KG1 (cell line): ENCODE data around the gene CCDC149.

ENCODE experiments used
- DNase-seq: peaks from one replicate; lab custom pipeline; 2025; lab: John Stamatoyannopoulos, UW

Gene CCDC149

GRCh38 chr4:24843096-24843495 lies 69.7 kb downstream of the CCDC149 start:
- no peak for DNase-seq

GRCh38 chr4:24842356-24842755 lies 70.5 kb downstream of the CCDC149 start:
- DNase-seq = no peak

- no peak for DNase-seq
These were observed 71.9 kb downstream of the CCDC149 start for GRCh38 chr4:24840826-24841543.

GRCh38 chr4:24840362-24840761 lies 72.5 kb downstream of the CCDC149 start:
- DNase-seq = no peak

GRCh38 chr4:24837781-24838180 lies 75.1 kb downstream of the CCDC149 start:
- no peak for DNase-seq

- DNase-seq = no peak
These were observed 75.5 kb downstream of the CCDC149 start for GRCh38 chr4:24837336-24837735.

GRCh38 chr4:24836661-24837242 lies 76.1 kb downstream of the CCDC149 start:
- DNase-seq = no peak

- DNase-seq = no peak
These were observed 77.1 kb downstream of the CCDC149 start for GRCh38 chr4:24835696-24836095.

- no peak for DNase-seq
These were observed 81.2 kb downstream of the CCDC149 start for GRCh38 chr4:24831637-24832036.

- no peak for DNase-seq
These were observed 88.1 kb downstream of the CCDC149 start for GRCh38 chr4:24824720-24825119.

GRCh38 chr4:24820541-24820940 lies 92.3 kb downstream of the CCDC149 start:
- DNase-seq = no peak

- no peak for DNase-seq
These were observed 96.0 kb downstream of the CCDC149 start for GRCh38 chr4:24816797-24817196.

GRCh38 chr4:24813732-24814131 lies 99.1 kb downstream of the CCDC149 start:
- no peak for DNase-seq

- no peak for DNase-seq
These were observed 101.8 kb downstream of the CCDC149 start for GRCh38 chr4:24810871-24811631.

- no peak for DNase-seq
These were observed 102.9 kb downstream of the CCDC149 start for GRCh38 chr4:24809815-24810405.

GRCh38 chr4:24809376-24809775 lies 103.5 kb downstream of the CCDC149 start:
- no peak for DNase-seq

- no peak for DNase-seq
These were observed 103.9 kb downstream of the CCDC149 start for GRCh38 chr4:24808955-24809354.

GRCh38 chr4:24808261-24808660 lies 104.6 kb downstream of the CCDC149 start:
- no peak for DNase-seq

GRCh38 chr4:24807611-24808010 lies 105.2 kb downstream of the CCDC149 start:
- DNase-seq = no peak

GRCh38 chr4:24806206-24806990 lies 106.4 kb downstream of the CCDC149 start:
- no peak for DNase-seq

- no peak for DNase-seq
These were observed 107.3 kb downstream of the CCDC149 start for GRCh38 chr4:24805566-24805965.

- DNase-seq = no peak
These were observed 107.8 kb downstream of the CCDC149 start for GRCh38 chr4:24805067-24805466.
